Stimulated activated CD4-positive, alpha-beta T cell treated with anti-CD3 and anti-CD28 coated beads, Interleukin-4, amount 100 ng/mL, for 1 hour (primary cell): ENCODE data around the gene CHRNE.

ENCODE experiments used
- DNase-seq: peaks from one replicate; pipeline ENCODE4 v3.0.0-alpha.2; 2020

CHRNE gene

DNA sequence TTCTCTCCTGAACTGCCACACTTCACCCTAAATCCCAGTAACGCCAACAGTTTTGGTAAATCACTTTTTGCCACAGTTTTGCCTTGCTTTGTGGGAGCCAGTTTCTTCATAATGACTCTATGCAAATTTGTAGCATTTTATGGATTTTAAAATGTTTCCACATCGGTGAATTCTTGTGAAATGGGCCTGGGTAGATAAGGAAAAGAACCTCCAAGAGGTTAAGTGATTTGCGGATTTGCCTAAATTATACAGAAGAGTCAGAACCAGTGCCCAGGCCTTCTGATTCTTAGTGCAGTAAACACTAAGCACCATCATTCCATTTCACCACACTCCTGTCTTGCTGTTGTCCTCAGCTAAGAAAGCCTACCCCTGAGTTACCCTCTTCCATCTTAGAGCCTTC lies 51.8 kb downstream of the CHRNE start:
- DNase-seq = no peak

DNA sequence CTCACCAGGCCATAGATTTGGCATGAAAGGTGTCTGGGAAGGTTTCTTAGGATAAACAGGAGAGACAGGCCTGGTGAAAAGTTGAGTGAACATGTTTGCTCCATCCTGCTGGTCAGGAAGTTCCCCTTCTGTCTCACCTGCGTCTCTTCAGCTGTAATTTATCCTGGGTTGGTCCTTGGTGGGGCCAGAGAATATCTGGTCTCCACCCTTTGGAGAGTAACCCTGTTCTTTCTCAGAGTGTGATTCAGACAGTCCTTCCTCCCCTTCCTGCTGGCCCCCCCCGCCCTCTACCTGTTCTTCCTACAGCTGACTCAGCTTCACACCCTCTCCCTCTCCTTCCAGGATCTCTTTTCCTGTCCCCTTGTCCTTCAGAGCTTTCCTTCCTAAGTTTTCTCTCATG lies 52.7 kb downstream of the CHRNE start:
- no peak for DNase-seq

DNA sequence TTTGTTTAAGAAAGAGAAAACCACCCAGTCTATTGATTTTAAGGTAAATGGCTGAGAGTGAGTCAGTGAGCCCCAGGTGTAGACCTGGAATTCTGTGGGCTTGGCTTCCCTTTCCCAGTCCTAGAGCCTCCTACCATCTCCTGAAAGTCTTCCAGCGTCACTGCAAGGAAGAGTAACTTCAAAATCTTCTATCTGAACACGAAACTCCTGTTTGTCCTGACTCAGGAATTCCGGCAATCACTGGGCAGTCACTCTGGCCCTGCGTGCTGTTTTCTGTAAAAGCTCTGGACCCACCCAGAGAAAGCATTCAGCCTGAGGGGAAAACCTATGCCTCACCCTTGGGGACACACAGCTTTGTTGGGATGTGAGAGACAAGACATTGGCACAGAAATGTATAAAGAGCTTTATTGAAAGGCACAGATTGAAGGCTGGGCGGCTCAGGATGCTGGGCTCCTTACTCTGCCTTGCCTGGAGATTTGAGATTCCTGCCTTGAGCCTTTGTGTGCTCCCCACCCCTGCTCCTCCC lies 53.8 kb downstream of the CHRNE start:
- no peak for DNase-seq
